ENCODE measurements around the gene CADM4.

CADM4 gene

GRCh38 chr19:43582495-43582894, 57.2 kb downstream of the CADM4 start:
- no peak for DNase-seq (ENCODE audit: low spot score)

GRCh38 chr19:43581467-43581866, 58.2 kb downstream of the CADM4 start:
- DNase-seq (ENCODE audit: low spot score) = no peak

GRCh38 chr19:43578787-43579186, 60.9 kb downstream of the CADM4 start:
- no peak for DNase-seq (ENCODE audit: low spot score)

- DNase-seq (ENCODE audit: low spot score) = no peak
Observed at GRCh38 chr19:43575955-43576878, 63.4 kb downstream of the CADM4 start.

- peak; percentile 97 for DNase-seq (ENCODE audit: low spot score)
Observed at GRCh38 chr19:43575156-43575950, 64.3 kb downstream of the CADM4 start, which contains the start of the genes PINLYP and XRCC1. TSS of gene PINLYP (plus strand) at chr19:43575801. CDS start at chr19:43577192, 1,391 bp downstream. TSS of gene XRCC1 (minus strand) at chr19:43575527. CDS start at chr19:43575458, 69 bp downstream.

- no peak for DNase-seq (ENCODE audit: low spot score)
Observed at GRCh38 chr19:43574424-43575155, 65.1 kb downstream of the CADM4 start.
